GM19463 (cell line): ENCODE results near the gene A4GNT.

Experiments
- ATAC-seq: cut with Tn5 transposase; IDR thresholded peaks from one replicate; pipeline ENCODE4 v1.9.1; 2021; ENCODE audit warnings: mild to moderate bottlenecking, moderate library complexity; ENCODE audit not compliant: unreplicated experiment

A4GNT gene

DNA sequence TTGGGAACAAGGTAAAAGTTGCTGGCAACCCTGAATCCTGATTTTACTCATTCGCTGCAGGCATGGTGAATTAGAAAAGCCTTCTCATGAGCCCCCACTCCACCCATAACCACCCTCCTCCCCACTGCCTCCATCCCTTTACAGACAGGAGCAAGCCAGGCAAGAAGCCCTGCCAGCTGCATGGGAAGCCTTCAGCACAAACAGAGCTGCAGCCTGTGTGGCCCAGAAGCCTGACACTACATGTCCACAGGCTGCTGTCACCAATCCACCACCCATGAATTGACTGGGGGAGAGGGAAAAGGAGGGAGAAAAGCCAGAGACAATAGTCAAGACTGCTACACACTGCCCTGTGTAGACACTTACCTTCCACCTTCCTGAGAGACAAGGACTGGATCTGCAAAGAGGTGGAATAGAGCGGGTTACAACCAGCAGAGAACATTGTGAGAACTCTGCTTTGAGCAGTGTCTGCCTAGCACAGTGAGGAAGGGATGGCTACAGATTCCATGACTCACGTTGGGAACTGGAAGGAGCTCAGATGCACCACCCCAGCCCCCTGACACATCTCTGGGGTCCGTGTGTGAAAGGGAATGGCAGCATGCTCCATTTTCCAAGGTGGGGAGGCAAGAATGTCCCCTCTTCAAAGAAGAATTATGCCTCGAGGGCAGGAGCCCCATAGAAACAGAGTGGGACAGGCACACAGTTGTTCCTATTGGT, 50.7 kb downstream of the A4GNT start:
- ATAC-seq, result no peak

DNA sequence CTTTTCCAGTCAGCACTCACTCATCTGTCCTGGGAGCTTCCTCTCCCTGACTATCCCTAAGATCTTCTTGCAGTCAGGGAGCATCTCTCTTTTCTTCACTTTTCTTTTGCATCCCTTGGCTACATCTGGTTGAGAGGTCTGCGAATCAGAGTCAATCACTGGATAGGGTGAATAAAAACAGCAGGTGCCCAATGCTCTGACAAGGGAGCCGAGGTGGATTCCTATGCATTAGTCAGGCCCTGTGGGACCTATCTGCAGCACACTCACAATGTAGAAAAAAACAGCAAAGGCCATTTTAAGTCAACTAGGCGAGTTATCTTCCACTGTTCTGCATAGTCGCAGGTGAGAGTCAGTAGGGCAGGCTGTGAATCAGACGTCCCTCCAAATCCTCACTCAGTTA, 52.3 kb downstream of the A4GNT start:
- ATAC-seq, result no peak

DNA sequence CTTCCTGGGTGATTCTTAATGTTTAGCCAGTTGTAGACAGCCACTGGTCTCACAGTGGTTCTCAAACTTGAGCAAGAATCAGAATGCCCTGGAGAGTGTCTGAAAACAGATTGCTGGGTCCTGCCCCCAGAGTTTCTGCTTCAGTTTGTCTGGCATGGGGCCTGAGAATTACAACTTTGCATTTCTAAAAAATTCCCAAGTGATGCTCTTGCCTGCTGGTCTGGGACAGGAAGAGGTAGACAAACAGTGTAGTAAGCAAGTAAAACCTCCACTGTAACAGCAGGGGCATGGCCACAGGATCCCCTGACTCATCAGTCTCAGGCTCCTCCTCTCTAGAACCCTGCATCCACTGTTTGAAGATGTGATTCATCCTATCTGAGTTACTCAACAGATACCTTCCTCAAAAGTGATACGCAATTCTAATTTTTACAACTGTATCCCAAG, 53.3 kb downstream of the A4GNT start:
- no peak for ATAC-seq

DNA sequence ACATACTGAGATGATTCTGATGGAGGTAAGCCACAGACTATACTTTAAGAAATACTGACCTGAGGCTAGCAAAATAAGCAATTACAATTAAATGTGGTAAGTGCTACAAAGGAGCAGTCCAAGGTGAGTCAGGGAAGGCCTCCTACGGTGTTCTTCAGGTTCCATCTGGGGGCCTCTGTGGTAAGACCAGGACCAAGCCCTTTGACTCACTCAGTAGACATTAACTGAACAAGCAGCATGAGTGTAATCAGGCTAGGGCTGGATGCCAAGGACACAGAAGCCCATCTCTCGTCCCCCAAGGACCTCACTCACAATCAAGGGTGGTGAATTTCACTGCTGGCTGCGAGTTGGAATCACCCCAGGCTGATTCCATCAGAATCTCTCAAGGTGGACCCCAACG, 54.1 kb downstream of the A4GNT start:
- no peak for ATAC-seq
